GM18951 (cell line): ENCODE measurements around the gene ACAA1.
A peak's percentile ranks its signal among the peaks of the same experiment; 100 is the strongest.

ENCODE experiments used
- POLR2A ChIP-seq: IDR thresholded peaks from 4 replicates; pipeline ENCODE4 v1.6.1; 2011; ENCODE audit warnings: mild to moderate bottlenecking; ENCODE audit not compliant: insufficient read length, insufficient read depth; ENCODE audit errors: extremely low read depth
- in situ Hi-C: fragments of 300-500 bp; cut with MboI; formaldehyde crosslinking; loops from one replicate; pipeline ENCODE4 v1.12.0; 2022; ENCODE audit warnings: low sequenced_read_pairs, mixed read lengths, inconsistent platforms; ENCODE audit not compliant: unreplicated experiment

ACAA1 gene, protein sequence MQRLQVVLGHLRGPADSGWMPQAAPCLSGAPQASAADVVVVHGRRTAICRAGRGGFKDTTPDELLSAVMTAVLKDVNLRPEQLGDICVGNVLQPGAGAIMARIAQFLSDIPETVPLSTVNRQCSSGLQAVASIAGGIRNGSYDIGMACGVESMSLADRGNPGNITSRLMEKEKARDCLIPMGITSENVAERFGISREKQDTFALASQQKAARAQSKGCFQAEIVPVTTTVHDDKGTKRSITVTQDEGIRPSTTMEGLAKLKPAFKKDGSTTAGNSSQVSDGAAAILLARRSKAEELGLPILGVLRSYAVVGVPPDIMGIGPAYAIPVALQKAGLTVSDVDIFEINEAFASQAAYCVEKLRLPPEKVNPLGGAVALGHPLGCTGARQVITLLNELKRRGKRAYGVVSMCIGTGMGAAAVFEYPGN

GRCh38 chr3:38136777-38137614 lies at the start of gene ACAA1:
TSS of gene ACAA1 (minus strand) at chr3:38137127. CDS start at chr3:38137035, 92 bp downstream.
- TF ChIP-seq POLR2A, result peak; percentile 87
- in situ Hi-C loops, result no loop called here

- TF ChIP-seq POLR2A, result no peak
- in situ Hi-C loops, result no loop called here
Measured at GRCh38 chr3:38177181-38177580, 40.3 kb upstream of the ACAA1 start.

DNA sequence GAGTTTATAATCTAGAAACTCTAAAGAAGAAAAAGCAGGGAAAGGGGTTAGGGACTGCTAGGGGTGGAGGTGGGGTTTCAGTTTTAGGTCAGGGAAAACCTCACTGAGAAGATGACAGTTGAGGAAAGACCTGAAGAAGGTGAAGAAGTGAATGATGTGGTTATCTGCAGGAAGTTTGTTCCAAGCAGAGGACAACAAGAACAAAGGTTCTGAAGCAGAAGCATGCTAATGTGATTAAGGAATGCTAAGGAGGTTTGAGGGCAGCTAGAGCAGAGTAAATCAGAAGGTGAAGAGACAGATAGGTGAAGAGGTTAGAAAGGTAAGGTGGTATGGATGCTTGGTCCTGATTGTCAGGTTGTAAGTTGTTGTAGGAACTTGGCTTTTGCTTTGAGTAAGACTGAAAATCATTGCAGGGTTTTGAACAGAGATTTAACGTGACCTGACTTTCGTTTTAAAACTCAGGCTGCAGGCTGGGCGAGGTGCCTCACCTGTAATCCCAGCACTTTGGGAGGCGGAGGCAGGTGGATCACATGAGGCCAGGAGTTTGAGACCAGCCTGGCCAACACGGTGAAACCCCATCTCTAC lies 37.0 kb upstream of the ACAA1 start:
- TF ChIP-seq POLR2A, result no peak
- in situ Hi-C loops, result no loop called here

GRCh38 chr3:38171622-38172021 lies 34.7 kb upstream of the ACAA1 start:
- in situ Hi-C loops, result no loop called here
- no peak for TF ChIP-seq POLR2A

- in situ Hi-C loops, result no loop called here
- TF ChIP-seq POLR2A, result no peak
Measured at GRCh38 chr3:38170722-38171121, 33.8 kb upstream of the ACAA1 start.

GRCh38 chr3:38169027-38169317 lies 32.0 kb upstream of the ACAA1 start:
- no peak for TF ChIP-seq POLR2A
- in situ Hi-C loops, result no loop called here

DNA sequence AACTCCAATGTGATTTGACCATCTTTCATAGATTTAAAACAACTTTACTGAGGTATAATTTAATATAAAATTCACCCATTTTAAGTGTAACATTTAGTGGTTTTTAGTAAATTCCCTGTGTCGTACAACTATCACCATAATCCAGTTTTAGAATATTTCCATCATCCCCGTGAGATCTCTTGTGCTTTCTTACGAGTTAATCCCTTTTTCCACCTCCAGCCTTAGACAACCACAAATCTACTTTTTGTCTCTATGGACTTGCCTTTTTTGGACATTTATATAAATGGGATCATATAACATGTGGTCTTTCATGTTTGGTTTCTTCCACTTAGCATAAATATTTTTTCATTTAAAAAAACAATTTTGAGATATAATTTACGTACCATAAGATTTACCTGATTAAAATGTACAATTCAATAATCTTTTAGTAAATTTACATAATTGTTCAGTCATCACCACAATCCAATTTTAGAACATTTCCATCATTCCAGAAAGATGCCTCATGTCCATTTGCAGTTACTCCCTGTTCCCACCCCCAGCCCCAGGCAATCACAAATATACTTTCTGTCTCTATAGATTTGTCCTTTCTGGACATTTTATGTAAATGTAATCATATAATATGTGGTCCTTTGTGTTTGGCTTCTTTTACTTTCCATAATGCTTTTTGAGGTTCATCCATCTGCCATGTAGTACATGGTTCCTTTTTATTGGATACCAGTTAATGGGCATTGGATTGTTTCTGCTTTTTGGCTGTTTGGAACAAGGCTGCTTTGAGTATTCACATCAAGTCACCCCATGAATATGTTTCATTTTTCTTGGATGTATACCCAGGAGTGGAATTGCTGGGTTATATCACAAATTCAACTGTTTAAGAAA lies 31.5 kb upstream of the ACAA1 start:
- in situ Hi-C loops, result no loop called here
- TF ChIP-seq POLR2A, result no peak

DNA sequence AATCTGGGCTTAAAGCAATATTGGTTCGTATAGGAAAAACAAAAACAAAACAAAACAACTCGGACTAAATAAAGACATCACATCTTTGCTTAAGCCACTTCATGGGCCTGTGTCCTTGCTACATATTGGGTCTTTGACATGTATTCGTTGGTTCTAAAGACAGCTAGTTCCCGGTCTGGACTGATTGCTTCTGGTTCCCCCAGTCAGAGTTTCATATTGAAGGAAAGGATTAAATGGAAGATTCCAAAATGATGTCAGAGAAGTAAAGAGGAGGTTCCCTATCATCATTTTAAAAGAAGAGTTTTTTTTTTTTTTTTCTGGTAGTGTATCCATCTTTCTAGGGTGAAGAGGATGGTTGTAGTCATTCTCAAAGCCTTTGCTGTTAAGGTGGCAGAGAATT lies 30.7 kb upstream of the ACAA1 start:
- no peak for TF ChIP-seq POLR2A
- in situ Hi-C loops, result no loop called here

- no peak for TF ChIP-seq POLR2A
- in situ Hi-C loops, result no loop called here
Measured at GRCh38 chr3:38165722-38166387, 28.9 kb upstream of the ACAA1 start.

- peak; percentile 82 for TF ChIP-seq POLR2A
- in situ Hi-C loops, result no loop called here
Measured at GRCh38 chr3:38164952-38165721, 28.2 kb upstream of the ACAA1 start, which contains the start of gene OXSR1. TSS of gene OXSR1 (plus strand) at chr3:38165537. CDS start at chr3:38165877, 340 bp downstream.

GRCh38 chr3:38164643-38164951 lies 27.7 kb upstream of the ACAA1 start:
- TF ChIP-seq POLR2A, result no peak

More at GRCh38 chr3:38164643-38164951, 27.7 kb upstream of the ACAA1 start:
- in situ Hi-C loops, result no loop called here
